ENCODE measurements around the gene SLC2A1.

DNA sequence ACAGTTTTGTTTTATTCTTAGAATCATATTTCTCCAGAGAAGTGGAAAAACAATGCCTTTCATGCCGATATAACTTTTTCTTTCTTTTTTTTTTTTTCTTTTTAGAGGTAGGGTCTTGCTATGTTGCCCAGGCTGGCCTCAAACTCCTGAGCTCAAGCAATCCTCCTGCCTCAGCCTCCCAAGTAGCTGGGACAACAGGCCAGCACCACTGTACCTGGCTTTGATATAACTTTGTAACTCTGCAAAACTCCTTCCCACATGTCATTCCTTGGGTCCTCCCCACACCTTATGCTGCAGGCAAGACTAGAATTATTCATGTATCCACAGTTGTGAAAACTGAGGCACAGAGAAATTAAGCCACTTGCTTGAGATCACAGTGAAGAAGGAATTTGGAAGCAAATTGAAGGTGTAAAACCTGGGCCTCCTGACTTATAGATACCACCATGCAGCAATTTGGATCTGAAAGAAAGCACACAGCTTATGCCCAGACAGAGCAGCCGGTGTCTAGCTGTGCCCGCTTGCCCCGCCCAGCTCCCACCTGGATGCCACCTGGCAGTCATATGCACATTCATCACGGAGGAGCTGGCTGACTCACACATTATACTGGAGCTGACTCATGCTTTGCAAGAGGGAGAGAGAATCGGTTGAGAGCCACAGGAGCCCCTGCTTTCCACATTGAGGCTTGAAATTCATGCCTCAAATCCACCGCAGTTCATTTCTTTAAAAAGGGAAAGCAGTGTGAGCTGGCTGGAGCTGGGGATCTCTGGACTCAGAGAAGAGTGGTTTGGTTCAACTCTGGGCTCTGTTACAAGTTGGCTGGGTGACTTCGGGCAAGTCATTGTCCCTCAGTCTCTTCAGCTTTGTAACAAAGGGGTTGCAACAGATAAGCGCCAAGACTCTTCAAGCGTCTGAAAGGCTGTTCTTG is 8.3 kb upstream of the SLC2A1 start:
- TF ChIP-seq, protein P1, sequence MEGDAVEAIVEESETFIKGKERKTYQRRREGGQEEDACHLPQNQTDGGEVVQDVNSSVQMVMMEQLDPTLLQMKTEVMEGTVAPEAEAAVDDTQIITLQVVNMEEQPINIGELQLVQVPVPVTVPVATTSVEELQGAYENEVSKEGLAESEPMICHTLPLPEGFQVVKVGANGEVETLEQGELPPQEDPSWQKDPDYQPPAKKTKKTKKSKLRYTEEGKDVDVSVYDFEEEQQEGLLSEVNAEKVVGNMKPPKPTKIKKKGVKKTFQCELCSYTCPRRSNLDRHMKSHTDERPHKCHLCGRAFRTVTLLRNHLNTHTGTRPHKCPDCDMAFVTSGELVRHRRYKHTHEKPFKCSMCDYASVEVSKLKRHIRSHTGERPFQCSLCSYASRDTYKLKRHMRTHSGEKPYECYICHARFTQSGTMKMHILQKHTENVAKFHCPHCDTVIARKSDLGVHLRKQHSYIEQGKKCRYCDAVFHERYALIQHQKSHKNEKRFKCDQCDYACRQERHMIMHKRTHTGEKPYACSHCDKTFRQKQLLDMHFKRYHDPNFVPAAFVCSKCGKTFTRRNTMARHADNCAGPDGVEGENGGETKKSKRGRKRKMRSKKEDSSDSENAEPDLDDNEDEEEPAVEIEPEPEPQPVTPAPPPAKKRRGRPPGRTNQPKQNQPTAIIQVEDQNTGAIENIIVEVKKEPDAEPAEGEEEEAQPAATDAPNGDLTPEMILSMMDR (IDR thresholded peaks at IDR 0.05; ENCODE audit: insufficient read depth, low read depth, low read length) = no peak
- TF ChIP-seq EZH2 (IDR thresholded peaks at IDR 0.05; ENCODE audit: insufficient read depth, low read length) = no peak
